K562 (cell line): ENCODE results near the gene CNOT10. TPM values are rescaled to one million over a fixed set of nuclear protein-coding genes. Genes with fewer than 3 reads are reported as not detected.

ENCODE experiments used
- CBX2 ChIP-seq: fragments of 200-600 bp; sonication (generic); IDR thresholded peaks from one replicate; pipeline ENCODE4 v1.6.1; 2012; ENCODE audit warnings: mild to moderate bottlenecking, low read length, inconsistent platforms; ENCODE audit not compliant: insufficient read depth, poor library complexity, severe bottlenecking
- ELK1 ChIP-seq: sonication (generic); formaldehyde crosslinking; IDR thresholded peaks from 2 replicates; pipeline ENCODE4 v1.8.1; 2022; ENCODE audit warnings: missing genetic modification reagents
- EP300 ChIP-seq: IDR thresholded peaks from 2 replicates; pipeline ENCODE4 v1.6.1; 2012; ENCODE audit warnings: low read length, improper control_type of control experiment
- ESRRA ChIP-seq: fragments of 450-650 bp; IDR thresholded peaks from 2 replicates; pipeline ENCODE4 v1.6.1; 2014; ENCODE audit warnings: low read depth, mild to moderate bottlenecking, moderate library complexity, borderline replicate concordance
- GABPA ChIP-seq: fragments of 200-800 bp; sonication (Bioruptor generic); conservative IDR thresholded peaks from 2 replicates; pipeline ENCODE4 v1.6.1; 2016; ENCODE audit warnings: low read depth, missing genetic modification characterization, missing compliant biosample characterization
- MAZ ChIP-seq, 2 experiments: fragments of 450-650 bp in 1 of 2; sonication (generic) in 1 of 2; formaldehyde crosslinking; IDR thresholded peaks in 1 of 2; conservative IDR thresholded peaks in 1 of 2; 2 replicates each; pipeline versions ENCODE4 v1.4.0 to v1.5.0; 2020; ENCODE audit warnings: mild to moderate bottlenecking in 1 of 2, missing genetic modification reagents in 1 of 2
- NFRKB ChIP-seq: fragments of 450-650 bp; IDR thresholded peaks from 2 replicates; pipeline ENCODE4 v1.6.1; 2016; ENCODE audit warnings: low read depth
- POU5F1 ChIP-seq: fragments of 150-350 bp; IDR thresholded peaks from 2 replicates; pipeline ENCODE4 v1.6.1; 2014; ENCODE audit warnings: borderline replicate concordance, low read length, low read depth, mild to moderate bottlenecking; ENCODE audit not compliant: partially characterized antibody
- SREBF2 ChIP-seq: sonication (generic); formaldehyde crosslinking; IDR thresholded peaks from 2 replicates; pipeline ENCODE4 v1.4.0; 2020; ENCODE audit warnings: mild to moderate bottlenecking, missing genetic modification reagents
- STAT5A ChIP-seq: IDR thresholded peaks from 2 replicates; pipeline ENCODE4 v1.6.1; 2012; ENCODE audit warnings: low read length, inconsistent platforms, borderline replicate concordance
- ZNF165 ChIP-seq: fragments of 250-450 bp; sonication (Bioruptor Pico); IDR thresholded peaks from 2 replicates; pipeline ENCODE4 v1.4.0; 2020; ENCODE audit warnings: borderline replicate concordance
- ZNF57 ChIP-seq: fragments of 450-650 bp; formaldehyde crosslinking; IDR thresholded peaks from 2 replicates; pipeline ENCODE4 v1.4.0; 2020; ENCODE audit warnings: mild to moderate bottlenecking, moderate library complexity
- polyA plus RNA-seq, 8 experiments: library from polyadenylated mRNA; depleted of rRNA in 4 of 8; stranded (reverse) in 5 of 8; unstranded in 3 of 8; fragments of >200 nt; fragmentation: Nextera tagmentation in 2 of 8; fragmentation: Illumina TruSeq in 1 of 8; extraction: Ambion mirVana in 2 of 8; extraction: Trizol in 1 of 8; gene quantifications; 2 replicates each; pipeline versions ENCODE4 v1.2.1 to v1.2.3, GENCODE V29; 2011 to 2014; ENCODE audit warnings: inconsistent platforms in 1 of 8, missing spikeins in 1 of 8
- total RNA-seq, 7 experiments: library from RNA; depleted of rRNA in 6 of 7; stranded (reverse); fragments of >200 nt in 6 of 7; fragmentation: Illumina TruSeq in 2 of 7; extraction: Trizol in 2 of 7; gene quantifications; 2 replicates each; pipeline versions ENCODE4 v1.2.1 to v1.2.3, GENCODE V29; 2011 to 2021; ENCODE audit warnings: low replicate concordance in 1 of 7
- TF ChIP-seq, protein P1 (sequence below): fragments of 450-650 bp; IDR thresholded peaks from 2 replicates; pipeline ENCODE4 v1.6.1; 2016; ENCODE audit warnings: low read depth
- TF ChIP-seq, protein P2 (sequence below): fragments of 150-350 bp; IDR thresholded peaks from 2 replicates; pipeline ENCODE4 v1.6.1; 2014; ENCODE audit warnings: low read depth, mild to moderate bottlenecking, low read length, borderline replicate concordance

Gene CNOT10
- total and polyA plus RNA-seq, 9 of the 15 experiments (the other 6 are each of a cell fraction or from before 2014, with no cell fraction given) = 35.7 to 114 (median 81.9) TPM

- TF ChIP-seq, protein P1, sequence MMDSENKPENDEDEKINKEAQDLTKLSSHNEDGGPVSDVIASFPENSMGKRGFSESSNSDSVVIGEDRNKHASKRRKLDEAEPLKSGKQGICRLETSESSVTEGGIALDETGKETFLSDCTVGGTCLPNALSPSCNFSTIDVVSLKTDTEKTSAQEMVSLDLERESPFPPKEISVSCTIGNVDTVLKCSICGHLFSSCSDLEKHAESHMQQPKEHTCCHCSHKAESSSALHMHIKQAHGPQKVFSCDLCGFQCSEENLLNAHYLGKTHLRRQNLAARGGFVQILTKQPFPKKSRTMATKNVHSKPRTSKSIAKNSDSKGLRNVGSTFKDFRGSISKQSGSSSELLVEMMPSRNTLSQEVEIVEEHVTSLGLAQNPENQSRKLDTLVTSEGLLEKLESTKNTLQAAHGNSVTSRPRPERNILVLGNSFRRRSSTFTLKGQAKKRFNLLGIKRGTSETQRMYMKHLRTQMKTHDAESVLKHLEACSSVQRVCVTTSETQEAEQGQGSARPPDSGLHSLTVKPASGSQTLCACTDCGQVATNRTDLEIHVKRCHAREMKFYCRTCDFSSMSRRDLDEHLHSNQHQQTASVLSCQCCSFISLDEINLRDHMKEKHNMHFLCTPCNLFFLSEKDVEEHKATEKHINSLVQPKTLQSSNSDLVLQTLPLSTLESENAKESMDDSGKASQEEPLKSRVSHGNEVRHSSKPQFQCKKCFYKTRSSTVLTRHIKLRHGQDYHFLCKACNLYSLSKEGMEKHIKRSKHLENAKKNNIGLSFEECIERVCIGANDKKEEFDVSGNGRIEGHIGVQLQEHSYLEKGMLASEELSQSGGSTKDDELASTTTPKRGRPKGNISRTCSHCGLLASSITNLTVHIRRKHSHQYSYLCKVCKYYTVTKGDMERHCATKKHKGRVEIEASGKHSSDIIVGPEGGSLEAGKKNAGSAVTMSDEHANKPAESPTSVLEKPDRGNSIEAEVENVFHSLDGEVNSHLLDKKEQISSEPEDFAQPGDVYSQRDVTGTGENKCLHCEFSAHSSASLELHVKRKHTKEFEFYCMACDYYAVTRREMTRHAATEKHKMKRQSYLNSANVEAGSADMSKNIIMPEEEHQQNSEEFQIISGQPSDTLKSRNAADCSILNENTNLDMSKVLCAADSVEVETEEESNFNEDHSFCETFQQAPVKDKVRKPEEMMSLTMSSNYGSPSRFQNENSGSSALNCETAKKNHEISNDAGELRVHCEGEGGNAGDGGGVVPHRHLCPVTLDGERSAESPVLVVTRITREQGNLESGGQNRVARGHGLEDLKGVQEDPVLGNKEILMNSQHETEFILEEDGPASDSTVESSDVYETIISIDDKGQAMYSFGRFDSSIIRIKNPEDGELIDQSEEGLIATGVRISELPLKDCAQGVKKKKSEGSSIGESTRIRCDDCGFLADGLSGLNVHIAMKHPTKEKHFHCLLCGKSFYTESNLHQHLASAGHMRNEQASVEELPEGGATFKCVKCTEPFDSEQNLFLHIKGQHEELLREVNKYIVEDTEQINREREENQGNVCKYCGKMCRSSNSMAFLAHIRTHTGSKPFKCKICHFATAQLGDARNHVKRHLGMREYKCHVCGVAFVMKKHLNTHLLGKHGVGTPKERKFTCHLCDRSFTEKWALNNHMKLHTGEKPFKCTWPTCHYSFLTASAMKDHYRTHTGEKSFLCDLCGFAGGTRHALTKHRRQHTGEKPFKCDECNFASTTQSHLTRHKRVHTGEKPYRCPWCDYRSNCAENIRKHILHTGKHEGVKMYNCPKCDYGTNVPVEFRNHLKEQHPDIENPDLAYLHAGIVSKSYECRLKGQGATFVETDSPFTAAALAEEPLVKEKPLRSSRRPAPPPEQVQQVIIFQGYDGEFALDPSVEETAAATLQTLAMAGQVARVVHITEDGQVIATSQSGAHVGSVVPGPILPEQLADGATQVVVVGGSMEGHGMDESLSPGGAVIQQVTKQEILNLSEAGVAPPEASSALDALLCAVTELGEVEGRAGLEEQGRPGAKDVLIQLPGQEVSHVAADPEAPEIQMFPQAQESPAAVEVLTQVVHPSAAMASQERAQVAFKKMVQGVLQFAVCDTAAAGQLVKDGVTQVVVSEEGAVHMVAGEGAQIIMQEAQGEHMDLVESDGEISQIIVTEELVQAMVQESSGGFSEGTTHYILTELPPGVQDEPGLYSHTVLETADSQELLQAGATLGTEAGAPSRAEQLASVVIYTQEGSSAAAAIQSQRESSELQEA = no peak
- TF ChIP-seq, protein P2, sequence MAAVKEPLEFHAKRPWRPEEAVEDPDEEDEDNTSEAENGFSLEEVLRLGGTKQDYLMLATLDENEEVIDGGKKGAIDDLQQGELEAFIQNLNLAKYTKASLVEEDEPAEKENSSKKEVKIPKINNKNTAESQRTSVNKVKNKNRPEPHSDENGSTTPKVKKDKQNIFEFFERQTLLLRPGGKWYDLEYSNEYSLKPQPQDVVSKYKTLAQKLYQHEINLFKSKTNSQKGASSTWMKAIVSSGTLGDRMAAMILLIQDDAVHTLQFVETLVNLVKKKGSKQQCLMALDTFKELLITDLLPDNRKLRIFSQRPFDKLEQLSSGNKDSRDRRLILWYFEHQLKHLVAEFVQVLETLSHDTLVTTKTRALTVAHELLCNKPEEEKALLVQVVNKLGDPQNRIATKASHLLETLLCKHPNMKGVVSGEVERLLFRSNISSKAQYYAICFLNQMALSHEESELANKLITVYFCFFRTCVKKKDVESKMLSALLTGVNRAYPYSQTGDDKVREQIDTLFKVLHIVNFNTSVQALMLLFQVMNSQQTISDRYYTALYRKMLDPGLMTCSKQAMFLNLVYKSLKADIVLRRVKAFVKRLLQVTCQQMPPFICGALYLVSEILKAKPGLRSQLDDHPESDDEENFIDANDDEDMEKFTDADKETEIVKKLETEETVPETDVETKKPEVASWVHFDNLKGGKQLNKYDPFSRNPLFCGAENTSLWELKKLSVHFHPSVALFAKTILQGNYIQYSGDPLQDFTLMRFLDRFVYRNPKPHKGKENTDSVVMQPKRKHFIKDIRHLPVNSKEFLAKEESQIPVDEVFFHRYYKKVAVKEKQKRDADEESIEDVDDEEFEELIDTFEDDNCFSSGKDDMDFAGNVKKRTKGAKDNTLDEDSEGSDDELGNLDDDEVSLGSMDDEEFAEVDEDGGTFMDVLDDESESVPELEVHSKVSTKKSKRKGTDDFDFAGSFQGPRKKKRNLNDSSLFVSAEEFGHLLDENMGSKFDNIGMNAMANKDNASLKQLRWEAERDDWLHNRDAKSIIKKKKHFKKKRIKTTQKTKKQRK = no peak
- no peak for TF ChIP-seq STAT5A
- TF ChIP-seq EP300 = no peak
- no peak for TF ChIP-seq GABPA (tag)
- TF ChIP-seq SREBF2 (CRISPR knock-in tag) = no peak
- no peak for TF ChIP-seq MAZ (CRISPR knock-in tag; conservative IDR thresholded peaks at IDR 0.05 in 1 of 2, IDR thresholded peaks at IDR 0.05 in 1 of 2)
- no peak for TF ChIP-seq ZNF57
- TF ChIP-seq ELK1 (CRISPR knock-in tag) = no peak
- TF ChIP-seq CBX2 = no peak
- no peak for TF ChIP-seq ESRRA
- no peak for TF ChIP-seq ZNF165 (CRISPR knock-in tag)
- no peak for TF ChIP-seq POU5F1
- 0 out of 2 replicates have a peak, but pooled peaks have one; percentile 40 for TF ChIP-seq NFRKB
Observed at GRCh38 chr3:32684029-32684799, 774 bp upstream of the CNOT10 start (continued).
